GM23338 (cell line): ENCODE data around the gene TNIP2.

Source experiments
- CTCF ChIP-seq, 2 experiments: fragments of 200-600 bp in 1 of 2; sonication (generic) in 1 of 2; conservative IDR thresholded peaks; 2 replicates each; pipeline versions ENCODE4 v1.5.1 to v1.6.1; 2016 to 2017; ENCODE audit warnings: antibody characterized with exemption in 2 of 2, low read depth in 2 of 2, mild to moderate bottlenecking in 2 of 2, moderate library complexity in 1 of 2
- EZH2phosphoT487 ChIP-seq: fragments of 200-600 bp; sonication (generic); IDR thresholded peaks from one replicate; pipeline ENCODE4 v1.8.1; 2018; ENCODE audit warnings: antibody characterized with exemption; ENCODE audit not compliant: unreplicated experiment
- NANOG ChIP-seq: IDR thresholded peaks from 2 replicates; pipeline ENCODE4 v1.6.1; 2016; ENCODE audit warnings: antibody characterized with exemption, borderline replicate concordance

- no peak for TF ChIP-seq EZH2phosphoT487
- TF ChIP-seq CTCF (conservative IDR thresholded peaks at IDR 0.05; ENCODE audit: low read depth in 2 of 2): no peak
- TF ChIP-seq NANOG: no peak
These were observed 36.8 kb upstream of the TNIP2 start, which contains the start of gene SH3BP2 for GRCh38 chr4:2792711-2793585.
